GM12878 (cell line): ENCODE measurements around the gene IFT27. TPM values are rescaled to one million over a fixed set of nuclear protein-coding genes. Genes with fewer than 3 reads are reported as not detected.

Experiments
- ATAC-seq: fragments of 200-7000 bp; cut with Tn5 transposase; 3 replicates; pipeline ENCODE4 v1.9.1; 2020; ENCODE audit warnings: mild to moderate bottlenecking, moderate library complexity
- BruUV-seq: library from RNA; stranded (reverse); fragments of 400-500 nt; replicated peaks from 2 replicates; lab custom pipeline; 2021; lab: Mats Ljungman, UMichigan
- CTCF ChIA-PET: fragments of 300-600 bp; sonication (Branson Sonifier 250); formaldehyde crosslinking; extraction: SDS; loops from one replicate; lab custom pipeline; 2021; ENCODE audit warnings: inconsistent platforms; lab: Yijun Ruan, JAX
- POLR2A ChIA-PET: fragments of 350-600 bp; formaldehyde crosslinking; extraction: SDS; loops from one replicate; lab custom pipeline; 2021; ENCODE audit warnings: inconsistent platforms; lab: Charles Lee
- RAD21 ChIA-PET: fragments of 300-600 bp; sonication (Branson Sonifier 250); formaldehyde crosslinking; loops from one replicate; lab custom pipeline; 2023; ENCODE audit warnings: antibody characterized with exemption; ENCODE audit not compliant: unreplicated experiment; lab: Charles Lee
- SMC1A ChIA-PET: fragments of 300-600 bp; sonication (Branson Sonifier 250); formaldehyde crosslinking; loops from one replicate; lab custom pipeline; 2023; ENCODE audit not compliant: unreplicated experiment, uncharacterized antibody; lab: Charles Lee
- DNase-seq: peaks from one replicate; pipeline ENCODE4 v3.0.0-alpha.2; 2011; ENCODE audit warnings: low read depth, low spot score
- FAIRE-seq: peaks from 3 replicates; lab custom pipeline; 2011; peaks lifted over from hg19 to GRCh38; lab: Jason Lieb, UNC
- H2AFZ ChIP-seq: 2 replicates; pipeline ENCODE4 v1.6.0; 2011; ENCODE audit warnings: low read depth, low read length, control low read depth; ENCODE audit not compliant: control insufficient read depth
- H3K27ac ChIP-seq: 2 replicates; pipeline ENCODE4 v1.5.1; 2011; ENCODE audit warnings: control low read depth; ENCODE audit not compliant: control insufficient read depth, insufficient read depth
- H3K27me3 ChIP-seq, 2 experiments: replicated peaks in 1 of 2; 2 replicates each; pipeline versions ENCODE4 v1.6.0 to v1.6.1; 2011; ENCODE audit warnings: low read length in 1 of 2; ENCODE audit not compliant: control insufficient read depth in 2 of 2, insufficient read depth in 2 of 2
- H3K36me3 ChIP-seq, 2 experiments: 2 replicates each; pipeline ENCODE4 v1.5.1; 2011; ENCODE audit warnings: low read length in 1 of 2; ENCODE audit not compliant: control insufficient read depth in 2 of 2, insufficient read depth in 2 of 2
- H3K4me1 ChIP-seq: 2 replicates; pipeline ENCODE4 v1.6.1; 2011; ENCODE audit warnings: mild to moderate bottlenecking, low read length, moderate library complexity, mixed read lengths; ENCODE audit not compliant: control insufficient read depth, insufficient read depth
- H3K4me2 ChIP-seq: 2 replicates; pipeline ENCODE4 v1.6.0; 2011; ENCODE audit warnings: control low read depth; ENCODE audit not compliant: control insufficient read depth, insufficient read depth
- H3K4me3 ChIP-seq: fragments of 200-600 bp; sonication (generic); 2 replicates; pipeline ENCODE4 v1.5.1; 2016
- H3K79me2 ChIP-seq: 2 replicates; pipeline ENCODE4 v1.6.0; 2011; ENCODE audit warnings: low read length; ENCODE audit not compliant: control insufficient read depth, insufficient read depth
- H3K9ac ChIP-seq: 2 replicates; pipeline ENCODE4 v1.8.0; 2011; ENCODE audit warnings: low read length, control low read depth, mixed read lengths; ENCODE audit not compliant: control insufficient read depth, insufficient read depth
- H3K9me3 ChIP-seq: replicated peaks from 3 replicates; pipeline ENCODE4 v1.5.1; 2011; ENCODE audit warnings: mild to moderate bottlenecking, low read length; ENCODE audit not compliant: control insufficient read depth, insufficient read depth
- H4K20me1 ChIP-seq: 2 replicates; pipeline ENCODE4 v1.6.0; 2011; ENCODE audit not compliant: control insufficient read depth, insufficient read depth
- MEF2A ChIP-seq: IDR thresholded peaks from 2 replicates; pipeline ENCODE4 v1.6.1; 2011; ENCODE audit warnings: low read depth, mild to moderate bottlenecking, low read length, moderate library complexity; ENCODE audit not compliant: insufficient read depth
- MXI1 ChIP-seq: fragments of 150-350 bp; IDR thresholded peaks from 2 replicates; pipeline ENCODE4 v1.6.1; 2011; ENCODE audit warnings: low read depth, mild to moderate bottlenecking, inconsistent platforms, low read length, improper control_type of control experiment
- NBN ChIP-seq: fragments of 450-650 bp; IDR thresholded peaks from 2 replicates; pipeline ENCODE4 v1.6.1; 2016
- NFIC ChIP-seq: IDR thresholded peaks from 2 replicates; pipeline ENCODE4 v1.6.1; 2012; ENCODE audit warnings: low read depth, mild to moderate bottlenecking, inconsistent platforms, low read length, moderate library complexity
- POLR2AphosphoS5 ChIP-seq: IDR thresholded peaks from 2 replicates; pipeline ENCODE4 v1.6.1; 2011; ENCODE audit warnings: mild to moderate bottlenecking, low read length, inconsistent platforms
- RBBP5 ChIP-seq: fragments of 200-600 bp; sonication (generic); conservative IDR thresholded peaks from 2 replicates; pipeline ENCODE4 v1.6.1; 2016
- TBL1XR1 ChIP-seq: IDR thresholded peaks from 2 replicates; pipeline ENCODE4 v1.6.1; 2012; ENCODE audit warnings: low read depth, low read length, improper control_type of control experiment
- TCF7 ChIP-seq: IDR thresholded peaks from 2 replicates; pipeline ENCODE4 v1.6.1; 2014; ENCODE audit warnings: antibody characterized with exemption, borderline replicate concordance
- WGBS: methylation state at CpG from one replicate; pipeline ENCODE4 v1.1.6; 2016; ENCODE audit warnings: low lambda C conversion rate; ENCODE audit not compliant: insufficient replicate concordance, insufficient coverage; ENCODE audit errors: missing lambda C conversion rate; 5-methylcytosine and 5-hydroxymethylcytosine counted together
- in situ Hi-C: fragments of 300-500 bp; cut with MboI; formaldehyde crosslinking; loops from 9 replicates; pipeline ENCODE4 v1.14.3; 2018; ENCODE audit warnings: mixed read lengths
- intact Hi-C: fragments of 100-400 bp; cut with micrococcal nuclease; formaldehyde crosslinking; loops from one replicate; pipeline ENCODE4 v1.14.2; 2022; ENCODE audit not compliant: unreplicated experiment
- polyA plus RNA-seq, 11 experiments: library from polyadenylated mRNA; depleted of rRNA in 4 of 11; unstranded in 6 of 11; stranded (reverse) in 5 of 11; fragments of >200 nt; fragmentation: Nextera tagmentation in 4 of 11; fragmentation: Illumina TruSeq in 1 of 11; extraction: Ambion mirVana in 4 of 11; extraction: Trizol in 1 of 11; gene quantifications; 1 replicate in 1 of 11; 2 replicates in 10 of 11; pipeline versions ENCODE4 v1.2.1 to v1.2.3, GENCODE V29; 2011 to 2016; ENCODE audit warnings: inconsistent platforms in 2 of 11, missing spikeins in 2 of 11, low read depth in 1 of 11
- total RNA-seq, 4 experiments: library from RNA; depleted of rRNA in 3 of 4; stranded (reverse); fragments of >200 nt in 3 of 4; fragmentation: Illumina TruSeq in 1 of 4; extraction: Trizol in 1 of 4; gene quantifications; 2 replicates each; pipeline versions ENCODE4 v1.2.1 to v1.2.3, GENCODE V29; 2013 to 2021
- TF ChIP-seq, protein P1 (sequence below): fragments of 450-650 bp; IDR thresholded peaks from 2 replicates; pipeline ENCODE4 v1.6.1; 2018; ENCODE audit warnings: borderline replicate concordance, mild to moderate bottlenecking; ENCODE audit not compliant: partially characterized antibody
- TF ChIP-seq, protein P2 (sequence below): fragments of 450-650 bp; formaldehyde crosslinking; IDR thresholded peaks from 2 replicates; pipeline ENCODE4 v1.4.0; 2022; ENCODE audit warnings: mild to moderate bottlenecking, moderate library complexity
- TF ChIP-seq, protein P3 (sequence below): fragments of 450-650 bp; IDR thresholded peaks from 2 replicates; pipeline ENCODE4 v1.6.1; 2017; ENCODE audit warnings: mild to moderate bottlenecking, moderate library complexity

The IFT27 gene
- total and polyA plus RNA-seq, 10 of the 15 experiments (the other 5 are each of a cell fraction or from before 2014, with no cell fraction given) = 2.7 to 32.5 (median 10.2) TPM

DNA sequence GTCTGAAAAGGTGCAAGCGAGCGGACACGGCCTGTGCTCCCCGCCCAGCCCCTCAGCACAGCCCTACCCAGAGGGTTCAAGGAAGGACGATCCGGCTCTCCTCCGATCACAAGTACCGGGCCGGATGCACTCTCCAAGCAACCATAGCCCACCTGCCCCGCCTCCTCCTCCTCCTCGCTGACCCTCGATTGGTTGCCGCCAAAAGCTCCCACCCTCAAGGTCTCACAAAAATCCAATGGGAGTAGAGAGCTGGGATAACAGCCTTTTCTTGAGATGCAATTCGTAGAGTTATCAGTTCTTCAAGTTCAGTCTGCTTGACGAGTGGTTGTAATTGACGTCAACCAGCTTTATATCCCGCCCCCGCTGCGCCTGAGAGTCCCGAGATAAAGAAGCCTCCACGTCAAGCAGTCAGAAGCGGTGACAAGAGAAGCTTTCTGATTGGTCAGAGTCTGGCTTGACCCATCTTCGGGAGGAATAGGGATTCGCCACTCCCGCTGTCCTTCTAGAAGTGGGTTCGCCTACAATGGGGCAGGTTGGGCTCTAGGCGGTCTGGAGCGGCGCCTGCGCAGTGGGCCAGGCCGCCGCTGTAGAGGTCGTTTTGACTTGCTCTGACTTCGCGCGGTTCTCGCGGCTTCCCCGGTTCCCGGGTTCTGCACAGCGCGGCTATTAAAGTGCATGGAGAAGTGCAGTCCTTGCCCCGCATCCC, at the start of gene IFT27 (continued):
- TF ChIP-seq TBL1XR1 = no peak
- no peak for TF ChIP-seq MEF2A
- TF ChIP-seq TCF7 = no peak
- TF ChIP-seq NBN = no peak

DNA sequence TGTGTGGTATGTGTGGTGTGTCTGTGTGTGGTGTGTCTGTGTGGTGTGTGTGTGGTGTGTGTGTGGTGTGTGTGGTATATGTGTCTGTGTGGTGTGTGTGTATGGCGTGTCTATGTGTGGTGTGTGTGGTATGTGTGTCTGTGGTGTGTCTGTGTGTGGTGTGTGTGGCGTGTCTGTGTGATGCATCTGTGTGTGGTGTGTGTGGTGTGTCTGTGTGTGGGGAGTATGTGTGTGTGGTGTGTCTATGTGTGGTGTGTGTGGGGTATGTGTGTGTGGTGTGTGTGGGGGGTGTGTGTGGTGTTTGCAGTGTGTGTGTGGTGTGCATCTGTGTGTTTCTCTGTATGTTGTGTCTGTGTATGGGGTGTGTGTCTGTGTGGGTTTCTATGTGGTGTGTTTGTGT, 48.7 kb upstream of the IFT27 start:
- ChIA-PET RAD21 (no interaction called here), SMC1A (no interaction called here), POLR2A (no interaction called here), CTCF (no interaction called here)
- no peak overlapping the region for H3K4me3 ChIP-seq
- no peak for FAIRE-seq
- no peaks in the 10 kb centered on the region for H3K4me1 ChIP-seq
- no peaks in the 10 kb centered on the region for H3K79me2 ChIP-seq
- DNase-seq = no peak
- H3K27me3 ChIP-seq = peaks cover 1 to 3% of the 10 kb centered on the region in 2 experiments; a peak in 2 of 4 replicates
- in situ Hi-C loops = no loop called here
- H3K36me3 ChIP-seq = no peaks in the 10 kb centered on the region
- no peak for ATAC-seq
- no TSS peak for BruUV-seq
- H3K9ac ChIP-seq = no peak overlapping the region
- 0% methylated on average over 2 of the region's 2 CpGs for WGBS
- no peak overlapping the region for H3K4me2 ChIP-seq
- no peak overlapping the region for H2AFZ ChIP-seq
- no peak overlapping the region for H3K27ac ChIP-seq
- no peaks in the 10 kb centered on the region for H4K20me1 ChIP-seq
- no peaks in the 10 kb centered on the region for H3K9me3 ChIP-seq
- intact Hi-C loops = no loop called here
- TF ChIP-seq RBBP5 (no peak), NFIC (no peak), POLR2AphosphoS5 (no peak), MXI1 (no peak)
- TF ChIP-seq, protein P1, sequence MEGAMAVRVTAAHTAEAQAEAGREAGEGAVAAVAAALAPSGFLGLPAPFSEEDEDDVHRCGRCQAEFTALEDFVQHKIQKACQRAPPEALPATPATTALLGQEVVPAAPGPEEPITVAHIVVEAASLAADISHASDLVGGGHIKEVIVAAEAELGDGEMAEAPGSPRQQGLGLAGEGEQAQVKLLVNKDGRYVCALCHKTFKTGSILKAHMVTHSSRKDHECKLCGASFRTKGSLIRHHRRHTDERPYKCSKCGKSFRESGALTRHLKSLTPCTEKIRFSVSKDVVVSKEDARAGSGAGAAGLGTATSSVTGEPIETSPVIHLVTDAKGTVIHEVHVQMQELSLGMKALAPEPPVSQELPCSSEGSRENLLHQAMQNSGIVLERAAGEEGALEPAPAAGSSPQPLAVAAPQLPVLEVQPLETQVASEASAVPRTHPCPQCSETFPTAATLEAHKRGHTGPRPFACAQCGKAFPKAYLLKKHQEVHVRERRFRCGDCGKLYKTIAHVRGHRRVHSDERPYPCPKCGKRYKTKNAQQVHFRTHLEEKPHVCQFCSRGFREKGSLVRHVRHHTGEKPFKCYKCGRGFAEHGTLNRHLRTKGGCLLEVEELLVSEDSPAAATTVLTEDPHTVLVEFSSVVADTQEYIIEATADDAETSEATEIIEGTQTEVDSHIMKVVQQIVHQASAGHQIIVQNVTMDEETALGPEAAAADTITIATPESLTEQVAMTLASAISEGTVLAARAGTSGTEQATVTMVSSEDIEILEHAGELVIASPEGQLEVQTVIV = no peak
- TF ChIP-seq, protein P2, sequence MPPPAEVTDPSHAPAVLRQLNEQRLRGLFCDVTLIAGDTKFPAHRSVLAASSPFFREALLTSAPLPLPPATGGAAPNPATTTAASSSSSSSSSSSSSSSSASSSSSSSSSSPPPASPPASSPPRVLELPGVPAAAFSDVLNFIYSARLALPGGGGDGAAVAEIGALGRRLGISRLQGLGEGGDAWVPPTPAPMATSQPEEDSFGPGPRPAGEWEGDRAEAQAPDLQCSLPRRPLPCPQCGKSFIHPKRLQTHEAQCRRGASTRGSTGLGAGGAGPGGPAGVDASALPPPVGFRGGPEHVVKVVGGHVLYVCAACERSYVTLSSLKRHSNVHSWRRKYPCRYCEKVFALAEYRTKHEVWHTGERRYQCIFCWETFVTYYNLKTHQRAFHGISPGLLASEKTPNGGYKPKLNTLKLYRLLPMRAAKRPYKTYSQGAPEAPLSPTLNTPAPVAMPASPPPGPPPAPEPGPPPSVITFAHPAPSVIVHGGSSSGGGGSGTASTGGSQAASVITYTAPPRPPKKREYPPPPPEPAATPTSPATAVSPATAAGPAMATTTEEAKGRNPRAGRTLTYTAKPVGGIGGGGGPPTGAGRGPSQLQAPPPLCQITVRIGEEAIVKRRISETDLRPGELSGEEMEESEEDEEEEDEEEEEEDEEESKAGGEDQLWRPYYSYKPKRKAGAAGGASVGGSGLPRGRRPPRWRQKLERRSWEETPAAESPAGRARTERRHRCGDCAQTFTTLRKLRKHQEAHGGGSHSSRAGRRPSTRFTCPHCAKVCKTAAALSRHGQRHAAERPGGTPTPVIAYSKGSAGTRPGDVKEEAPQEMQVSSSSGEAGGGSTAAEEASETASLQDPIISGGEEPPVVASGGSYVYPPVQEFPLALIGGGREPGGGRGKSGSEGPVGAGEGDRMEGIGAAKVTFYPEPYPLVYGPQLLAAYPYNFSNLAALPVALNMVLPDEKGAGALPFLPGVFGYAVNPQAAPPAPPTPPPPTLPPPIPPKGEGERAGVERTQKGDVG (CRISPR knock-in tag) = no peak
- TF ChIP-seq, protein P3, sequence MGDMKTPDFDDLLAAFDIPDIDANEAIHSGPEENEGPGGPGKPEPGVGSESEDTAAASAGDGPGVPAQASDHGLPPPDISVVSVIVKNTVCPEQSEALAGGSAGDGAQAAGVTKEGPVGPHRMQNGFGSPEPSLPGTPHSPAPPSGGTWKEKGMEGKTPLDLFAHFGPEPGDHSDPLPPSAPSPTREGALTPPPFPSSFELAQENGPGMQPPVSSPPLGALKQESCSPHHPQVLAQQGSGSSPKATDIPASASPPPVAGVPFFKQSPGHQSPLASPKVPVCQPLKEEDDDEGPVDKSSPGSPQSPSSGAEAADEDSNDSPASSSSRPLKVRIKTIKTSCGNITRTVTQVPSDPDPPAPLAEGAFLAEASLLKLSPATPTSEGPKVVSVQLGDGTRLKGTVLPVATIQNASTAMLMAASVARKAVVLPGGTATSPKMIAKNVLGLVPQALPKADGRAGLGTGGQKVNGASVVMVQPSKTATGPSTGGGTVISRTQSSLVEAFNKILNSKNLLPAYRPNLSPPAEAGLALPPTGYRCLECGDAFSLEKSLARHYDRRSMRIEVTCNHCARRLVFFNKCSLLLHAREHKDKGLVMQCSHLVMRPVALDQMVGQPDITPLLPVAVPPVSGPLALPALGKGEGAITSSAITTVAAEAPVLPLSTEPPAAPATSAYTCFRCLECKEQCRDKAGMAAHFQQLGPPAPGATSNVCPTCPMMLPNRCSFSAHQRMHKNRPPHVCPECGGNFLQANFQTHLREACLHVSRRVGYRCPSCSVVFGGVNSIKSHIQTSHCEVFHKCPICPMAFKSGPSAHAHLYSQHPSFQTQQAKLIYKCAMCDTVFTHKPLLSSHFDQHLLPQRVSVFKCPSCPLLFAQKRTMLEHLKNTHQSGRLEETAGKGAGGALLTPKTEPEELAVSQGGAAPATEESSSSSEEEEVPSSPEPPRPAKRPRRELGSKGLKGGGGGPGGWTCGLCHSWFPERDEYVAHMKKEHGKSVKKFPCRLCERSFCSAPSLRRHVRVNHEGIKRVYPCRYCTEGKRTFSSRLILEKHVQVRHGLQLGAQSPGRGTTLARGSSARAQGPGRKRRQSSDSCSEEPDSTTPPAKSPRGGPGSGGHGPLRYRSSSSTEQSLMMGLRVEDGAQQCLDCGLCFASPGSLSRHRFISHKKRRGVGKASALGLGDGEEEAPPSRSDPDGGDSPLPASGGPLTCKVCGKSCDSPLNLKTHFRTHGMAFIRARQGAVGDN = no peak
